DND-41 (cell line): Measurements from ENCODE around the gene DIS3L2.

Experiments
- CTCF ChIP-seq: IDR thresholded peaks from 2 replicates; pipeline ENCODE4 v1.5.1; 2012; ENCODE audit warnings: borderline replicate concordance, low read length, moderate library complexity, mild to moderate bottlenecking; ENCODE audit not compliant: poor library complexity, severe bottlenecking; ENCODE audit errors: extremely low read depth
- EZH2 ChIP-seq: IDR thresholded peaks from 3 replicates; pipeline ENCODE4 v1.6.1; 2012; ENCODE audit warnings: borderline replicate concordance, low read depth, mild to moderate bottlenecking, moderate library complexity, low read length, inconsistent platforms; ENCODE audit not compliant: severe bottlenecking

- TF ChIP-seq CTCF (no peak), EZH2 (no peak)
These were observed 133.4 kb downstream of the DIS3L2 start for GRCh38 chr2:232094883-232095282.
